ENCODE measurements around the gene NDUFA9.

DNA sequence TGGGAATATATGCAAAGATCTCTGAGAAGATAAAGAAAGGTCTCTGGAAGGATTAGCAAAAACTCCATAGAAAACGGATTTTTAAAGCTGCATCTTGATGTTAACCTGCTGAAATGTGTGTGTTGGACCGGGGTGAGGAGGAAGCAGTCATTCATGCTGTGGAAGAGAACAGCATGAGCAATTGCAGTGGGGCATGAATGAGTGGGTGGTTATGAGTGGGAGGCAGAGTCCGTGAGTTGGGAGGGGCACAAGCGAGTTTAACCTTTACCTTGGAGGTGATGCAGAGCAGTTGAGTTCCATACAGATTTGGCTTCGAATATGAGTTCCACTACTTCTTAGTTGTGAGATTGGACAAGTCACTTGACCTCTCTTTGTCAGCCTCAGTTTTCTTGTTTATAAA lies 41.8 kb downstream of the NDUFA9 start:
- TF ChIP-seq ZNF468 (CRISPR knock-in tag; IDR thresholded peaks at IDR 0.05) = no peak
- no peak for TF ChIP-seq PLSCR1 (CRISPR knock-in tag; IDR thresholded peaks at IDR 0.05; ENCODE audit: borderline replicate concordance)
- TF ChIP-seq, protein P1, sequence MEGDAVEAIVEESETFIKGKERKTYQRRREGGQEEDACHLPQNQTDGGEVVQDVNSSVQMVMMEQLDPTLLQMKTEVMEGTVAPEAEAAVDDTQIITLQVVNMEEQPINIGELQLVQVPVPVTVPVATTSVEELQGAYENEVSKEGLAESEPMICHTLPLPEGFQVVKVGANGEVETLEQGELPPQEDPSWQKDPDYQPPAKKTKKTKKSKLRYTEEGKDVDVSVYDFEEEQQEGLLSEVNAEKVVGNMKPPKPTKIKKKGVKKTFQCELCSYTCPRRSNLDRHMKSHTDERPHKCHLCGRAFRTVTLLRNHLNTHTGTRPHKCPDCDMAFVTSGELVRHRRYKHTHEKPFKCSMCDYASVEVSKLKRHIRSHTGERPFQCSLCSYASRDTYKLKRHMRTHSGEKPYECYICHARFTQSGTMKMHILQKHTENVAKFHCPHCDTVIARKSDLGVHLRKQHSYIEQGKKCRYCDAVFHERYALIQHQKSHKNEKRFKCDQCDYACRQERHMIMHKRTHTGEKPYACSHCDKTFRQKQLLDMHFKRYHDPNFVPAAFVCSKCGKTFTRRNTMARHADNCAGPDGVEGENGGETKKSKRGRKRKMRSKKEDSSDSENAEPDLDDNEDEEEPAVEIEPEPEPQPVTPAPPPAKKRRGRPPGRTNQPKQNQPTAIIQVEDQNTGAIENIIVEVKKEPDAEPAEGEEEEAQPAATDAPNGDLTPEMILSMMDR (CRISPR knock-in tag; IDR thresholded peaks at IDR 0.05) = no peak
- TF ChIP-seq NKX3-1 (CRISPR knock-in tag; IDR thresholded peaks at IDR 0.05) = no peak
- no peak for TF ChIP-seq ZNF512 (CRISPR knock-in tag; IDR thresholded peaks at IDR 0.05)
- no peak for TF ChIP-seq TOPORS (CRISPR knock-in tag; IDR thresholded peaks at IDR 0.05)
